Activated naive CD4-positive, alpha-beta T cell treated with anti-CD3 and anti-CD28 coated beads, Interleukin-2, amount 10 ng/mL, durations not matched to agents 7 days and 5 days (primary cell): ENCODE results near the gene NOC4L.
A peak's percentile ranks its signal among the peaks of the same experiment; 100 is the strongest.

Experiments
- CTCF ChIA-PET: fragments of 350-600 bp; sonication (Branson Sonifier 250); formaldehyde crosslinking; loops from one replicate; lab custom pipeline; 2021; ENCODE audit warnings: antibody characterized with exemption; lab: Charles Lee
- DNase-seq: peaks from one replicate; pipeline ENCODE4 v3.0.0-alpha.2; 2020
- H3K27ac Mint-ChIP-seq: one replicate; pipeline ENCODE4 v1.8.0; 2021; ENCODE audit warnings: mild to moderate bottlenecking, moderate library complexity, mixed read lengths
- H3K27me3 Mint-ChIP-seq: one replicate; pipeline ENCODE4 v1.8.0; 2021; ENCODE audit warnings: mild to moderate bottlenecking, mixed read lengths
- H3K36me3 Mint-ChIP-seq: one replicate; pipeline ENCODE4 v1.8.0; 2021; ENCODE audit warnings: mixed read lengths
- H3K4me1 Mint-ChIP-seq: one replicate; pipeline ENCODE4 v1.8.0; 2021; ENCODE audit warnings: mixed read lengths
- H3K4me3 Mint-ChIP-seq: one replicate; pipeline ENCODE4 v1.8.0; 2021; ENCODE audit warnings: mild to moderate bottlenecking, moderate library complexity, mixed read lengths
- H3K9me3 Mint-ChIP-seq: one replicate; pipeline ENCODE4 v1.8.0; 2021; ENCODE audit warnings: mixed read lengths

NOC4L gene

GRCh38 chr12:132170637-132171292, 26.5 kb downstream of the NOC4L start:
- Mint-ChIP-seq H3K4me3 (no peak overlapping the region), H3K4me1 (peaks cover 29% of the 10 kb centered on the region), H3K9me3 (peaks cover 11% of the 10 kb centered on the region), H3K27me3 (peaks cover 53% of the 10 kb centered on the region), H3K27ac (no peak overlapping the region), H3K36me3 (no peaks in the 10 kb centered on the region)
- CTCF ChIA-PET = no interaction called here
- DNase-seq = no peak

GRCh38 chr12:132171293-132171967, 27.2 kb downstream of the NOC4L start:
- H3K27ac Mint-ChIP-seq = no peak overlapping the region
- peaks cover 8% of the 10 kb centered on the region for H3K9me3 Mint-ChIP-seq
- H3K27me3 Mint-ChIP-seq = peaks cover 55% of the 10 kb centered on the region
- H3K4me3 Mint-ChIP-seq = no peak overlapping the region
- CTCF ChIA-PET = interaction anchor here (0.9 kb wide), 1 partner anchor 18 kb away, joined by 3 read pairs; no protein-coding TSS in a partner anchor
- no peaks in the 10 kb centered on the region for H3K36me3 Mint-ChIP-seq
- no peak for DNase-seq
- H3K4me1 Mint-ChIP-seq = peaks cover 30% of the 10 kb centered on the region

- Mint-ChIP-seq H3K4me1 (peaks cover 35% of the 10 kb centered on the region), H3K9me3 (peaks cover 3% of the 10 kb centered on the region), H3K36me3 (no peaks in the 10 kb centered on the region), H3K27ac (no peak overlapping the region), H3K27me3 (peaks cover 61% of the 10 kb centered on the region), H3K4me3 (no peak overlapping the region)
- DNase-seq = no peak
- CTCF ChIA-PET = interaction anchor here (0.9 kb wide), 1 partner anchor 17 kb away, joined by 3 read pairs; no protein-coding TSS in a partner anchor
Measured at GRCh38 chr12:132171968-132172521, 27.8 kb downstream of the NOC4L start.

- CTCF ChIA-PET = no interaction called here
- Mint-ChIP-seq H3K27me3 (peaks cover 61% of the 10 kb centered on the region), H3K4me1 (peaks cover 35% of the 10 kb centered on the region), H3K36me3 (no peaks in the 10 kb centered on the region), H3K9me3 (no peaks in the 10 kb centered on the region), H3K4me3 (no peak overlapping the region), H3K27ac (no peak overlapping the region)
- DNase-seq = no peak
Measured at GRCh38 chr12:132172619-132173018, 28.4 kb downstream of the NOC4L start.

- H3K4me1 Mint-ChIP-seq = peaks cover 38% of the 10 kb centered on the region
- H3K9me3 Mint-ChIP-seq = no peaks in the 10 kb centered on the region
- peak; percentile 72 for DNase-seq
- CTCF ChIA-PET = no interaction called here
- peak overlapping the region; percentile 77 for H3K27ac Mint-ChIP-seq
- peak overlapping the region; percentile 52 for H3K4me3 Mint-ChIP-seq
- H3K36me3 Mint-ChIP-seq = no peaks in the 10 kb centered on the region
- H3K27me3 Mint-ChIP-seq = peaks cover 55% of the 10 kb centered on the region
Measured at GRCh38 chr12:132173135-132174014, 29.1 kb downstream of the NOC4L start.

- Mint-ChIP-seq H3K27ac (peak overlapping the region; percentile 62), H3K27me3 (peaks cover 62% of the 10 kb centered on the region), H3K36me3 (no peaks in the 10 kb centered on the region), H3K9me3 (no peaks in the 10 kb centered on the region), H3K4me1 (peaks cover 46% of the 10 kb centered on the region), H3K4me3 (no peak overlapping the region)
- no peak for DNase-seq
- CTCF ChIA-PET = interaction anchor here (0.9 kb wide), 1 partner anchor 349 kb away, joined by 3 read pairs; no protein-coding TSS in a partner anchor
Measured at GRCh38 chr12:132174015-132174838, 30.0 kb downstream of the NOC4L start.

- H3K4me1 Mint-ChIP-seq = peaks cover 52% of the 10 kb centered on the region
- H3K27ac Mint-ChIP-seq = peak overlapping the region; percentile 62
- H3K9me3 Mint-ChIP-seq = peaks cover under 1% of the 10 kb centered on the region
- CTCF ChIA-PET = interaction anchor here (0.9 kb wide), 1 partner anchor 348 kb away, joined by 3 read pairs; no protein-coding TSS in a partner anchor
- H3K4me3 Mint-ChIP-seq = no peak overlapping the region
- H3K36me3 Mint-ChIP-seq = no peaks in the 10 kb centered on the region
- DNase-seq = no peak
- H3K27me3 Mint-ChIP-seq = peaks cover 63% of the 10 kb centered on the region
Measured at GRCh38 chr12:132174839-132175490, 30.7 kb downstream of the NOC4L start.

- H3K9me3 Mint-ChIP-seq = peaks cover 4% of the 10 kb centered on the region
Measured at GRCh38 chr12:132175496-132176384, 31.5 kb downstream of the NOC4L start.

GRCh38 chr12:132176385-132176919, 32.2 kb downstream of the NOC4L start:
- no peak for DNase-seq
- Mint-ChIP-seq H3K4me3 (no peak overlapping the region), H3K27ac (no peak overlapping the region), H3K36me3 (no peaks in the 10 kb centered on the region), H3K27me3 (peaks cover 56% of the 10 kb centered on the region), H3K9me3 (peaks cover 9% of the 10 kb centered on the region), H3K4me1 (peaks cover 60% of the 10 kb centered on the region)
- CTCF ChIA-PET = no interaction called here

More at GRCh38 chr12:132175496-132176384, 31.5 kb downstream of the NOC4L start:
- CTCF ChIA-PET = no interaction called here
- peaks cover 58% of the 10 kb centered on the region for H3K27me3 Mint-ChIP-seq
- H3K27ac Mint-ChIP-seq = no peak overlapping the region
- H3K36me3 Mint-ChIP-seq = no peaks in the 10 kb centered on the region
- no peak overlapping the region for H3K4me3 Mint-ChIP-seq
- H3K4me1 Mint-ChIP-seq = peaks cover 57% of the 10 kb centered on the region
- no peak for DNase-seq

- H3K4me3 Mint-ChIP-seq = no peak overlapping the region
- H3K4me1 Mint-ChIP-seq = peaks cover 60% of the 10 kb centered on the region
- H3K27me3 Mint-ChIP-seq = peaks cover 56% of the 10 kb centered on the region
- H3K27ac Mint-ChIP-seq = no peak overlapping the region
- no peaks in the 10 kb centered on the region for H3K36me3 Mint-ChIP-seq
- CTCF ChIA-PET = no interaction called here
- no peak for DNase-seq
- peaks cover 11% of the 10 kb centered on the region for H3K9me3 Mint-ChIP-seq
Measured at GRCh38 chr12:132176920-132177551, 32.8 kb downstream of the NOC4L start.

GRCh38 chr12:132178316-132178715, 34.1 kb downstream of the NOC4L start:
- Mint-ChIP-seq H3K4me3 (peak overlapping the region; percentile 76), H3K27ac (peak overlapping the region; percentile 96), H3K36me3 (peaks cover 6% of the 10 kb centered on the region), H3K4me1 (peaks cover 50% of the 10 kb centered on the region), H3K27me3 (peaks cover 55% of the 10 kb centered on the region), H3K9me3 (peaks cover 19% of the 10 kb centered on the region)
- peak; percentile 56 for DNase-seq
- CTCF ChIA-PET = interaction anchor here (0.9 to 1.7 kb wide), 5 partner anchors 11 to 25 kb away, joined by 3 to 5 read pairs (median 4); no protein-coding TSS in a partner anchor
